K562 (cell line): ENCODE measurements around the gene IZUMO4. TPM values are rescaled to one million over a fixed set of nuclear protein-coding genes. Genes with fewer than 3 reads are reported as not detected.
A peak's percentile ranks its signal among the peaks of the same experiment; 100 is the strongest.

ENCODE experiments used
- ASH1L ChIP-seq: fragments of 450-650 bp; IDR thresholded peaks from 2 replicates; pipeline ENCODE4 v1.6.1; 2018; ENCODE audit warnings: borderline replicate concordance, mild to moderate bottlenecking, low read depth; ENCODE audit not compliant: partially characterized antibody
- ATF7 ChIP-seq: fragments of 450-650 bp; IDR thresholded peaks from 2 replicates; pipeline ENCODE4 v1.7.1; 2014; ENCODE audit warnings: mild to moderate bottlenecking, moderate library complexity
- CHD4 ChIP-seq: fragments of 200-600 bp; sonication (generic); IDR thresholded peaks from 3 replicates; pipeline ENCODE4 v1.6.1; 2012; ENCODE audit warnings: low read depth, mild to moderate bottlenecking, mixed read lengths, low read length, inconsistent platforms; ENCODE audit not compliant: insufficient read depth, insufficient replicate concordance, poor library complexity, severe bottlenecking
- DIDO1 ChIP-seq: fragments of 450-650 bp; IDR thresholded peaks from 2 replicates; pipeline ENCODE4 v1.6.1; 2016; ENCODE audit warnings: low read depth, missing biosample characterization, missing genetic modification characterization
- DNMT1 ChIP-seq: fragments of 450-650 bp; IDR thresholded peaks from 2 replicates; pipeline ENCODE4 v1.6.1; 2016; ENCODE audit warnings: antibody characterized with exemption, mild to moderate bottlenecking
- ETV5 ChIP-seq: sonication (generic); formaldehyde crosslinking; IDR thresholded peaks from 2 replicates; pipeline ENCODE4 v1.4.0; 2020; ENCODE audit warnings: low read depth, mild to moderate bottlenecking, missing genetic modification reagents
- GTF2E2 ChIP-seq: fragments of 200-800 bp; sonication (Bioruptor generic); IDR thresholded peaks from 2 replicates; pipeline ENCODE4 v1.6.1; 2016; ENCODE audit warnings: missing genetic modification characterization, missing compliant biosample characterization
- ID3 ChIP-seq, 2 experiments: fragments of 250-450 bp in 1 of 2; fragments of 450-650 bp in 1 of 2; sonication (Bioruptor Pico) in 1 of 2; IDR thresholded peaks; 2 replicates each; pipeline versions ENCODE4 v1.6.1 to v1.8.0; 2016 to 2021; ENCODE audit warnings: mild to moderate bottlenecking in 2 of 2, moderate library complexity in 2 of 2, missing compliant biosample characterization in 1 of 2, missing genetic modification characterization in 1 of 2
- KDM5B ChIP-seq: fragments of 200-600 bp; sonication (generic); IDR thresholded peaks from 2 replicates; pipeline ENCODE4 v1.6.1; 2012; ENCODE audit warnings: low read depth, mild to moderate bottlenecking, moderate library complexity, low read length, control low read depth, inconsistent platforms; ENCODE audit not compliant: insufficient replicate concordance
- KLF6 ChIP-seq: fragments of 250-450 bp; sonication (Bioruptor Pico); IDR thresholded peaks from 2 replicates; pipeline ENCODE4 v1.4.0; 2020; ENCODE audit warnings: mild to moderate bottlenecking, moderate library complexity, borderline replicate concordance
- NR4A1 ChIP-seq, 2 experiments: fragments of 250-450 bp in 1 of 2; fragments of 450-650 bp in 1 of 2; sonication (Bioruptor Pico) in 1 of 2; IDR thresholded peaks; 2 replicates each; pipeline versions ENCODE4 v1.4.0 to v1.6.1; 2016 to 2020; ENCODE audit warnings: mild to moderate bottlenecking in 2 of 2, missing compliant biosample characterization in 1 of 2, missing genetic modification characterization in 1 of 2, moderate library complexity in 1 of 2
- POLR2AphosphoS5 ChIP-seq: IDR thresholded peaks from 2 replicates; pipeline ENCODE4 v1.6.1; 2011; ENCODE audit warnings: mild to moderate bottlenecking, low read depth, low read length, moderate library complexity; ENCODE audit not compliant: control insufficient read depth, insufficient read depth
- POLR2G ChIP-seq: fragments of 200-400 bp; formaldehyde crosslinking; IDR thresholded peaks from 2 replicates; pipeline ENCODE4 v1.6.1; 2017; ENCODE audit warnings: low read depth, mild to moderate bottlenecking, antibody characterized with exemption, low read length, moderate library complexity
- PRDM10 ChIP-seq: fragments of 450-650 bp; IDR thresholded peaks from 2 replicates; pipeline ENCODE4 v1.6.1; 2018; ENCODE audit not compliant: partially characterized antibody
- SRF ChIP-seq, 2 experiments: fragments of 250-450, 450-650 bp in 1 of 2; sonication (Bioruptor Pico) in 1 of 2; sonication (generic) in 1 of 2; formaldehyde crosslinking; IDR thresholded peaks; 2 replicates each; pipeline versions ENCODE4 v1.5.0 to v1.5.1; 2020 to 2022; ENCODE audit warnings: mild to moderate bottlenecking in 1 of 2, missing genetic modification reagents in 1 of 2
- SUPT5H ChIP-seq: fragments of 450-650 bp; IDR thresholded peaks from 2 replicates; pipeline ENCODE4 v1.6.1; 2016
- TEAD1 ChIP-seq, 2 experiments: fragments of 450-650 bp in 1 of 2; sonication (generic) in 1 of 2; formaldehyde crosslinking; IDR thresholded peaks; 2 replicates each; pipeline versions ENCODE4 v1.4.0 to v1.8.0; 2020 to 2022; ENCODE audit warnings: mild to moderate bottlenecking in 2 of 2, missing genetic modification reagents in 1 of 2
- TFAP4 ChIP-seq: sonication (generic); formaldehyde crosslinking; IDR thresholded peaks from 2 replicates; pipeline ENCODE4 v1.8.0; 2022; ENCODE audit warnings: missing genetic modification reagents, mild to moderate bottlenecking, moderate library complexity, borderline replicate concordance
- XRCC5 ChIP-seq: fragments of 200-400 bp; formaldehyde crosslinking; IDR thresholded peaks from 2 replicates; pipeline ENCODE4 v1.6.1; 2017; ENCODE audit warnings: low read depth, mild to moderate bottlenecking, low read length
- ZEB2 ChIP-seq: fragments of 450-650 bp; IDR thresholded peaks from 2 replicates; pipeline ENCODE4 v1.6.1; 2016
- ZNF263 ChIP-seq: sonication (generic); formaldehyde crosslinking; IDR thresholded peaks from 2 replicates; pipeline ENCODE4 v1.8.0; 2022; ENCODE audit warnings: mild to moderate bottlenecking, missing genetic modification reagents, borderline replicate concordance
- ZNF57 ChIP-seq: fragments of 450-650 bp; formaldehyde crosslinking; IDR thresholded peaks from 2 replicates; pipeline ENCODE4 v1.4.0; 2020; ENCODE audit warnings: mild to moderate bottlenecking, moderate library complexity
- polyA plus RNA-seq, 8 experiments: library from polyadenylated mRNA; depleted of rRNA in 4 of 8; stranded (reverse) in 5 of 8; unstranded in 3 of 8; fragments of >200 nt; fragmentation: Nextera tagmentation in 2 of 8; fragmentation: Illumina TruSeq in 1 of 8; extraction: Ambion mirVana in 2 of 8; extraction: Trizol in 1 of 8; gene quantifications; 2 replicates each; pipeline versions ENCODE4 v1.2.1 to v1.2.3, GENCODE V29; 2011 to 2014; ENCODE audit warnings: inconsistent platforms in 1 of 8, missing spikeins in 1 of 8
- total RNA-seq, 7 experiments: library from RNA; depleted of rRNA in 6 of 7; stranded (reverse); fragments of >200 nt in 6 of 7; fragmentation: Illumina TruSeq in 2 of 7; extraction: Trizol in 2 of 7; gene quantifications; 2 replicates each; pipeline versions ENCODE4 v1.2.1 to v1.2.3, GENCODE V29; 2011 to 2021; ENCODE audit warnings: low replicate concordance in 1 of 7

IZUMO4 gene
- total and polyA plus RNA-seq, 9 of the 15 experiments (the other 6 are each of a cell fraction or from before 2014, with no cell fraction given) = 0.07 to 3.9 (median 1.2) TPM

- no peak for TF ChIP-seq ID3 (CRISPR knock-in tag; IDR thresholded peaks at IDR 0.05)
- TF ChIP-seq ID3 (tag; IDR thresholded peaks at IDR 0.05) = peak; percentile 83
- TF ChIP-seq XRCC5 = peak; percentile 86; the same call in 1 of the 2 replicates
- TF ChIP-seq TEAD1 (CRISPR knock-in tag; IDR thresholded peaks at IDR 0.05) = peak; percentile 55 to 89; a peak in 3 of 4 replicates
- TF ChIP-seq CHD4 = peak; percentile 68
- TF ChIP-seq ATF7 = peak; percentile 85
- TF ChIP-seq SUPT5H = peak; percentile 66; the same call in 1 of the 2 replicates
- TF ChIP-seq ETV5 = peak; percentile 84
- peak; percentile 68; the same call in 1 of the 2 replicates for TF ChIP-seq DIDO1 (tag)
- no peak for TF ChIP-seq DNMT1
- TF ChIP-seq POLR2AphosphoS5 = peak; percentile 29; the same call in 1 of the 2 replicates
- TF ChIP-seq ZNF57 (CRISPR knock-in tag) = no peak
- peak; percentile 85 for TF ChIP-seq NR4A1 (CRISPR knock-in tag; IDR thresholded peaks at IDR 0.05)
- peak; percentile 53; the same call in 1 of the 2 replicates for TF ChIP-seq NR4A1 (tag; IDR thresholded peaks at IDR 0.05)
- TF ChIP-seq ZNF263 (CRISPR knock-in tag) = peak; percentile 80; the same call in 1 of the 2 replicates
- peak; percentile 11 to 49; a peak in 2 of 4 replicates for TF ChIP-seq SRF (CRISPR knock-in tag; IDR thresholded peaks at IDR 0.05)
- TF ChIP-seq POLR2G = peak; percentile 91
- TF ChIP-seq TFAP4 (CRISPR knock-in tag) = peak; percentile 63; the same call in 1 of the 2 replicates
- peak; percentile 50 for TF ChIP-seq KDM5B
- TF ChIP-seq ASH1L = no peak
- peak; percentile 44; the same call in 1 of the 2 replicates for TF ChIP-seq KLF6 (CRISPR knock-in tag)
- TF ChIP-seq GTF2E2 (tag) = peak; percentile 83
- TF ChIP-seq ZEB2 = 0 out of 2 replicates have a peak, but pooled peaks have one; percentile 54
- peak; percentile 25 for TF ChIP-seq PRDM10
Measured at GRCh38 chr19:2096034-2096479, 658 bp upstream of the IZUMO4 start, which contains the start of gene MOB3A (continued).
